Measurements from ENCODE around the gene NTRK3.

Gene NTRK3

DNA sequence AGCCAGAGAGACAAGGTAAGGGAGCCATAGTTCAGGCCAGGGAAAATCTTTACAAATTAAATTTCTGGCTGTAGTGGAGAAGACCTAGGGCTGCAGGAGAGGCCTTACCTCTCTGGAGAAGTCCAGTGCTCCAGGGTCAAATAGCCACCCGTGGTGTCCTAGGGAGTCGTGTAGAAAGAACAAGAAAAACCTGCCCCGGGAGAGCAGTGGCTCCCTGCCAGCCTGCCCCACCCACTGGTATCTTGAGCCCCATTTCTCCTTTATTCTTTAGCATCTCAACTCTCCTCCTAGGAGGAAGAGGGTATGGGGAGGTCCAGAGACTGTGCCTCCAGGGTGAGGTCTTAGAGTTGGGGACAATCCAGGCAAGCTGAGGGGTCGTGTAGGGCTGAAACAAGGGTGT is 32.1 kb upstream of the NTRK3 start:
- TF ChIP-seq, protein P1, sequence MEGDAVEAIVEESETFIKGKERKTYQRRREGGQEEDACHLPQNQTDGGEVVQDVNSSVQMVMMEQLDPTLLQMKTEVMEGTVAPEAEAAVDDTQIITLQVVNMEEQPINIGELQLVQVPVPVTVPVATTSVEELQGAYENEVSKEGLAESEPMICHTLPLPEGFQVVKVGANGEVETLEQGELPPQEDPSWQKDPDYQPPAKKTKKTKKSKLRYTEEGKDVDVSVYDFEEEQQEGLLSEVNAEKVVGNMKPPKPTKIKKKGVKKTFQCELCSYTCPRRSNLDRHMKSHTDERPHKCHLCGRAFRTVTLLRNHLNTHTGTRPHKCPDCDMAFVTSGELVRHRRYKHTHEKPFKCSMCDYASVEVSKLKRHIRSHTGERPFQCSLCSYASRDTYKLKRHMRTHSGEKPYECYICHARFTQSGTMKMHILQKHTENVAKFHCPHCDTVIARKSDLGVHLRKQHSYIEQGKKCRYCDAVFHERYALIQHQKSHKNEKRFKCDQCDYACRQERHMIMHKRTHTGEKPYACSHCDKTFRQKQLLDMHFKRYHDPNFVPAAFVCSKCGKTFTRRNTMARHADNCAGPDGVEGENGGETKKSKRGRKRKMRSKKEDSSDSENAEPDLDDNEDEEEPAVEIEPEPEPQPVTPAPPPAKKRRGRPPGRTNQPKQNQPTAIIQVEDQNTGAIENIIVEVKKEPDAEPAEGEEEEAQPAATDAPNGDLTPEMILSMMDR (conservative IDR thresholded peaks at IDR 0.05; ENCODE audit: low read length) = no peak
- DNase-seq (ENCODE audit: low read depth) = no peak
- H3K4me3 ChIP-seq (ENCODE audit: low read length) = no peak overlapping the region

DNA sequence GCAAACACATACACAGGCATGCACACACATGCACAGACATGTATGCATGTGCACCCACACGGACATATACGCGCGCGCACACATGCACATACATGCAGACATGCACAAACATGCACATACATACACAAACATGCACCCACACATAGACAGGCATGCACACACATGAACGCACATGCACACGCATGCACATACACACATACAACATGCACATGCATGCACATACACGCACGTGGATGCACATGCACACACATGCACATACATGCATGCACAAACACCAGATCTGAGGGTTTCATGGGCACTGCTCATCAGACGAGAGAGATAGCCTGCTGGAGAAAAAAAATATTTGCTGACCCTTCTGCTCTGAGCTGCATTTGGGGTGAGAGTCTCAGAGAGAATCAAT is 31.7 kb upstream of the NTRK3 start:
- H3K4me3 ChIP-seq (ENCODE audit: low read length) = no peak overlapping the region
- DNase-seq (ENCODE audit: low read depth) = no peak
- TF ChIP-seq, protein P1 (conservative IDR thresholded peaks at IDR 0.05; ENCODE audit: low read length) = no peak

DNA sequence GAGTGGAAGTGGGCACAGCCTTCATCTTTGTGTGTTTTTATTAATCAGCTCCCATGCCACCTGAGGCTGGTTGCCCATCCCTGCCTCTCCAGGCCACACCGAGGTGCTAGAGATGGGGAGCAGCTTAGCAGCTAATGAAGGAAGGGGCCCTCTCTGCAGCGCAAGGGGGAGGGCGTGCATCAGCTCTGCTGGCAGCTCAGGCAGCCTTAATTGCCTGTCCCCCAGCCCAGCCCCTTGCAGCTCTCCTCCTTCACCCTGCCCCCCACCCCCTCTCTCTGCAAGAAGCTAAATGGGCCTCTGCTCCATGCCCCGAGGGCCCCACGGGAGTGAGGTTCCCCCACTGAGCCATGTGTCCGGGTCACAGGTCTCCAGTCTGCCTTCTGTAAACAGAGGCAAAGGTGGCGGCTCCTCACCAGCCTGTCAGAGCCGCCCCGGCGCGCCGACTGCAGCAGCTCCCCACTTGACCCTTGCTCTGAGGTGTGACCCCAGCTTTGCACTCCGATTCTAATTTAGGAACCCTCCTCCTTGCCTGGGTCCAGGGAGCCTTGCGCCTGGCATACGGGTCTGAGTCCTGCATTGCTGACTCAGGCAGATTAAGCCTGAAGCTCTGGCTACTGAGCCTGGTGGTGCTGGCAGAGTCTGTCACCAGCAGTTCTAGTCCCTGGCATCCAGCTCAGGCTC is 27.9 kb upstream of the NTRK3 start:
- no peak for DNase-seq (ENCODE audit: low read depth)
- no peak overlapping the region for H3K4me3 ChIP-seq (ENCODE audit: low read length)
- TF ChIP-seq, protein P1 (conservative IDR thresholded peaks at IDR 0.05; ENCODE audit: low read length) = no peak

DNA sequence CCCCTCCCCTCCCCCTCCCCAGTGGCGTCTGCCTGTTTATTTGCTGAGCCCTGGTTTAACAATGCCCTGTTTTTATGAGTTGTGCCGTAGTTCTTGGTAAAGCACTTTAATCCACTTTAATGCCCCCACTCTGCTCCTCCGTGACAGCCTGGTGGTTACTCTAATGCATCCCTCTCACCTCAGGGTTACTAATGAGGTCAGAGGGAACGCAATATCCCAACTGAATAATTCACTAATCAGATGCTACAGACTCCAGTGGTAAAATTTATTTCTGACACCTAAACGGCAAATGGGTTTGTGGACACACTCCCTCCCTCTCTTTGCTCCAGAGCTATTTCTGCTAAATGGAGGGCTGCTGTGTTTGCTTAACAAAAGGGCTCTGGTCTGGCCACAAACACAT is 26.1 kb upstream of the NTRK3 start:
- no peak for DNase-seq (ENCODE audit: low read depth)
- TF ChIP-seq, protein P1 (conservative IDR thresholded peaks at IDR 0.05; ENCODE audit: low read length) = no peak
- no peak overlapping the region for H3K4me3 ChIP-seq (ENCODE audit: low read length)

DNA sequence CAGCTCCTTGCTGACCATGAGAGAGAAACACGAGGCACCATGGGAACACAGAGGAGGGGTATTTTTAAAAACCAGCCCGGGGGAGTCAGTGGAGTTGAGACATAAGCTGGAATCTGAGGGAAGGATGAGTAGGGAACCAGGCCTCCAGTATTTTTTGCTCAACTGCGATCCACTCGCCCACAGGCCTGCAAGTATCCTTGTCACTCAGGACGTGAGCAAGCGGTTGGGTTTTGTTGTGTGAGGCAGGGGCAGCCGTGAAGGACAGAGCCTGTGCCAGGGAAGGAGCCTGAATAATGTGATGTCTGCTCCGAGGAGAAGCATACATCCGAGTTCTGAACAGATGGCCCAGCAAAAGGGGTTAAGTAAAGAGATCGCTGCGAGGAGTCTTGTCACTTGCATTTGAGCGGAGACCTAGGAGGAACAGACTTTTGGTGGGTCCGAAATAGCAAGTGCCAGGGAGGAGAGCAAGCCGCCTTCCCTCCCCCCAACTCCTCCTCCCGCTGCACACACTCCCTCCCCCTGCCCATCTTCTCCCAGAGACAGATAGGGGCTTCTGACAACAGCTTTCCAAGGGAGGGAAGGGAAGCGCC is 20.4 kb upstream of the NTRK3 start:
- no peak overlapping the region for H3K4me3 ChIP-seq (ENCODE audit: low read length)
- no peak for DNase-seq (ENCODE audit: low read depth)
- TF ChIP-seq, protein P1 (conservative IDR thresholded peaks at IDR 0.05; ENCODE audit: low read length) = no peak

DNA sequence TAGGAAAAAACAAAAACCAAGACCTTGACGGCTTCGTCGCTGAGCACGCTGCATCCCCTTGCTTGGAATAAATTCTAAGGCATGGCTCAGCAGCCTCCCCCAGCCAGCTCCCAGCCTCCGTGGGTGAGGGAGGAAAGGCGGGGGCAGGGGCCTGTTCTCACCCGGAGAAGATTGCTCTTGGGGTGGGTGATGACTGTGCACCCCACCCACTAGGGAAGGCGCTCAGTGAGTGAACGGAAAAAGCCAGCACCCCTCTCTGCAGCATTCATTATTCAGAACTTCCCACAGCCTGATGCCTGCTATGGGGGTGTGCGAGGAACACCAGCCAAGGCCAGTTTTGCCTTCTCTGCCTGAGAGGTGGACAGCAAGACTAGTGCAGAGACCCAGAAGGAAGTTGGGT is 19.3 kb upstream of the NTRK3 start:
- no peak overlapping the region for H3K4me3 ChIP-seq (ENCODE audit: low read length)
- no peak for DNase-seq (ENCODE audit: low read depth)
- TF ChIP-seq, protein P1 (conservative IDR thresholded peaks at IDR 0.05; ENCODE audit: low read length) = no peak

Measured in AG10803 (cell line).